H1 (cell line): ENCODE results near the gene LPO. TPM values are rescaled to one million over a fixed set of nuclear protein-coding genes. Genes with fewer than 3 reads are reported as not detected.

ENCODE experiments used
- CTCF ChIA-PET: fragments of 300-600 bp; sonication (Branson Sonifier 250); formaldehyde crosslinking; loops from one replicate; lab custom pipeline; 2021; ENCODE audit not compliant: partially characterized antibody; lab: Charles Lee
- POLR2A ChIA-PET: fragments of 300-600 bp; sonication (Branson Sonifier 250); formaldehyde crosslinking; loops from one replicate; lab custom pipeline; 2021; ENCODE audit warnings: inconsistent platforms; ENCODE audit not compliant: partially characterized antibody; lab: Charles Lee
- DNase-seq, 2 experiments: peaks; one replicate each; pipeline versions ENCODE4 v3.0.0 to v3.0.0-alpha.2; 2010 to 2022; ENCODE audit warnings: low spot score in 2 of 2, low read depth in 1 of 2, mixed read lengths in 1 of 2
- FAIRE-seq: peaks from 2 replicates; lab custom pipeline; 2011; peaks lifted over from hg19 to GRCh38; lab: Jason Lieb, UNC
- H2AFZ ChIP-seq: 2 replicates; pipeline ENCODE4 v1.8.1; 2012; ENCODE audit warnings: low read length, inconsistent platforms
- H2AK5ac ChIP-seq: 2 replicates; pipeline ENCODE4 v1.6.1; 2013; ENCODE audit warnings: low read depth, low read length
- H2BK120ac ChIP-seq: replicated peaks from 2 replicates; pipeline ENCODE3; 2013; ENCODE audit warnings: low read depth, low read length, inconsistent platforms
- H2BK12ac ChIP-seq: 2 replicates; pipeline ENCODE4 v1.6.1; 2013; ENCODE audit warnings: low read depth, low read length
- H2BK15ac ChIP-seq: 2 replicates; pipeline ENCODE4 v1.6.1; 2013; ENCODE audit warnings: low read length
- H2BK20ac ChIP-seq: 2 replicates; pipeline ENCODE4 v1.6.1; 2013; ENCODE audit warnings: low read length
- H2BK5ac ChIP-seq: 2 replicates; pipeline ENCODE4 v1.6.1; 2013; ENCODE audit warnings: low read depth, low read length
- H3K14ac ChIP-seq: 2 replicates; pipeline ENCODE4 v1.6.1; 2013; ENCODE audit warnings: inconsistent platforms; ENCODE audit not compliant: insufficient read length
- H3K18ac ChIP-seq: 2 replicates; pipeline ENCODE4 v1.6.1; 2013; ENCODE audit warnings: low read length; ENCODE audit errors: extremely low read depth
- H3K23ac ChIP-seq: 2 replicates; pipeline ENCODE4 v1.6.1; 2013; ENCODE audit warnings: inconsistent platforms; ENCODE audit not compliant: insufficient read length
- H3K23me2 ChIP-seq: 2 replicates; pipeline ENCODE4 v1.6.1; 2013; ENCODE audit warnings: low read depth, low read length
- H3K27ac ChIP-seq: 2 replicates; pipeline ENCODE4 v1.6.1; 2011; ENCODE audit warnings: low read depth, low read length, inconsistent platforms
- H3K27me3 ChIP-seq, 4 experiments: replicated peaks in 1 of 4; 1 replicate in 1 of 4; 2 replicates in 3 of 4; pipeline versions ENCODE4 v1.6.1 to v1.8.1; 2011 to 2013; ENCODE audit warnings: low read length in 3 of 4, mild to moderate bottlenecking in 3 of 4, inconsistent platforms in 2 of 4, mixed read lengths in 2 of 4, moderate library complexity in 1 of 4; ENCODE audit not compliant: control insufficient read depth in 3 of 4, insufficient read depth in 3 of 4; ENCODE audit errors: extremely low read depth in 1 of 4
- H3K36me3 ChIP-seq, 4 experiments: 2 replicates each; pipeline versions ENCODE4 v1.6.1 to v1.8.1; 2011 to 2013; ENCODE audit warnings: mild to moderate bottlenecking in 4 of 4, low read length in 3 of 4, moderate library complexity in 2 of 4, control low read depth in 1 of 4, inconsistent platforms in 1 of 4; ENCODE audit not compliant: insufficient read depth in 4 of 4, control insufficient read depth in 2 of 4
- H3K4ac ChIP-seq: replicated peaks from 2 replicates; pipeline ENCODE3; 2013; ENCODE audit warnings: low read length, low read depth, mixed read lengths, inconsistent platforms; ENCODE audit not compliant: insufficient read length
- H3K4me1 ChIP-seq, 4 experiments: replicated peaks in 1 of 4; 1 replicate in 1 of 4; 2 replicates in 3 of 4; pipeline versions ENCODE4 v1.6.1 to v1.8.1; 2011 to 2013; ENCODE audit warnings: low read length in 3 of 4, inconsistent platforms in 2 of 4, mixed read lengths in 1 of 4; ENCODE audit not compliant: insufficient read depth in 4 of 4, control insufficient read depth in 3 of 4
- H3K4me2 ChIP-seq, 2 experiments: 2 replicates each; pipeline versions ENCODE4 v1.6.1 to v1.8.1; 2011 to 2013; ENCODE audit warnings: low read depth in 2 of 2, low read length in 2 of 2, control low read depth in 1 of 2, inconsistent platforms in 1 of 2, mild to moderate bottlenecking in 1 of 2; ENCODE audit not compliant: insufficient read depth in 1 of 2
- H3K4me3 ChIP-seq, 4 experiments: fragments of 200-600, 300-600 bp in 1 of 4; sonication (generic), shearing (Covaris generic), sonication (Bioruptor Twin) in 1 of 4; 2 replicates each; pipeline versions ENCODE4 v1.5.1 to v1.8.1; 2011 to 2016; ENCODE audit warnings: low read length in 4 of 4, low read depth in 3 of 4, control low read depth in 2 of 4, inconsistent platforms in 2 of 4, mild to moderate bottlenecking in 2 of 4, mixed read lengths in 1 of 4, moderate library complexity in 1 of 4; ENCODE audit not compliant: insufficient read depth in 2 of 4; ENCODE audit errors: extremely low read depth in 1 of 4
- H3K56ac ChIP-seq: replicated peaks from 2 replicates; pipeline ENCODE3; 2013; ENCODE audit warnings: low read depth, mild to moderate bottlenecking, mixed read lengths, low read length, inconsistent platforms; ENCODE audit not compliant: insufficient read length
- H3K79me1 ChIP-seq: 2 replicates; pipeline ENCODE4 v1.6.1; 2013; ENCODE audit warnings: low read depth, low read length, control low read depth
- H3K79me2 ChIP-seq, 2 experiments: 2 replicates each; pipeline versions ENCODE4 v1.6.1 to v1.8.1; 2012 to 2013; ENCODE audit warnings: low read length in 2 of 2, mild to moderate bottlenecking in 2 of 2, inconsistent platforms in 1 of 2; ENCODE audit not compliant: insufficient read depth in 2 of 2, control insufficient read depth in 1 of 2
- H3K9ac ChIP-seq, 4 experiments: replicated peaks in 1 of 4; 1 replicate in 1 of 4; 2 replicates in 3 of 4; pipeline versions ENCODE4 v1.6.1 to v1.8.1; 2011 to 2013; ENCODE audit warnings: low read depth in 3 of 4, low read length in 3 of 4, control low read depth in 2 of 4, mild to moderate bottlenecking in 2 of 4, moderate library complexity in 2 of 4, inconsistent platforms in 1 of 4; ENCODE audit errors: extremely low read depth in 1 of 4
- H3K9me3 ChIP-seq, 2 experiments: 2 replicates each; pipeline versions ENCODE4 v1.6.1 to v1.8.1; 2012 to 2013; ENCODE audit warnings: mild to moderate bottlenecking in 2 of 2, moderate library complexity in 2 of 2, control low read depth in 1 of 2, inconsistent platforms in 1 of 2, low read depth in 1 of 2, low read length in 1 of 2, mixed read lengths in 1 of 2; ENCODE audit not compliant: insufficient read depth in 2 of 2
- H4K20me1 ChIP-seq, 2 experiments: replicated peaks in 1 of 2; 2 replicates each; pipeline versions ENCODE3 to v1.8.1; 2011 to 2013; ENCODE audit warnings: inconsistent platforms in 2 of 2, low read length in 2 of 2, mild to moderate bottlenecking in 1 of 2; ENCODE audit not compliant: insufficient read depth in 2 of 2, control insufficient read depth in 1 of 2
- H4K5ac ChIP-seq: 2 replicates; pipeline ENCODE4 v1.6.1; 2013; ENCODE audit warnings: low read length, low read depth, mixed read lengths, inconsistent platforms; ENCODE audit not compliant: insufficient read length
- H4K8ac ChIP-seq: 2 replicates; pipeline ENCODE4 v1.8.0; 2013; ENCODE audit warnings: mild to moderate bottlenecking, moderate library complexity, low read length, inconsistent platforms; ENCODE audit not compliant: insufficient read depth; ENCODE audit errors: extremely low read depth
- H4K91ac ChIP-seq: replicated peaks from 2 replicates; pipeline ENCODE3; 2013; ENCODE audit warnings: low read length, mixed read lengths, inconsistent platforms; ENCODE audit not compliant: insufficient read length
- SUZ12 ChIP-seq: fragments of 200-600 bp; sonication (generic); IDR thresholded peaks from 2 replicates; pipeline ENCODE4 v1.6.1; 2012; ENCODE audit warnings: mild to moderate bottlenecking, inconsistent platforms, low read length, moderate library complexity, mixed read lengths
- YY1 ChIP-seq: IDR thresholded peaks from 2 replicates; pipeline ENCODE4 v1.6.1; 2011; ENCODE audit warnings: low read depth, mild to moderate bottlenecking, low read length
- WGBS, 2 experiments: shearing (Covaris generic) in 1 of 2; methylation state at CpG; one replicate each; pipeline versions ENCODE4 v1.1.6 to v1.1.7; 2013 to 2015; ENCODE audit warnings: low lambda C conversion rate in 2 of 2, mixed read lengths in 2 of 2, inconsistent platforms in 1 of 2, low coverage in 1 of 2, missing lambda C conversion rate in 1 of 2; ENCODE audit not compliant: insufficient replicate concordance in 2 of 2, insufficient coverage in 1 of 2, insufficient read length in 1 of 2; ENCODE audit errors: extremely low coverage in 1 of 2, missing lambda C conversion rate in 1 of 2; 5-methylcytosine and 5-hydroxymethylcytosine counted together
- polyA plus RNA-seq, 7 experiments: library from polyadenylated mRNA; depleted of rRNA in 3 of 7; stranded (reverse) in 5 of 7; unstranded in 2 of 7; fragments of >200 nt in 5 of 7; fragments of 200-250 nt in 2 of 7; gene quantifications; 1 replicate in 5 of 7; 2 replicates in 1 of 7; 4 replicates in 1 of 7; pipeline versions ENCODE4 v1.2.1 to v1.2.3, GENCODE V29; 2011 to 2013; ENCODE audit warnings: missing spikeins in 2 of 7, mixed read lengths in 2 of 7
- total RNA-seq: library from RNA; stranded (reverse); fragmentation: NEBNext Ultra II Directional; extraction: Animal tissue kit (Norgen Biotek cat#: 25700); gene quantifications from 2 replicates; pipeline ENCODE4 v1.2.1, GENCODE V29; 2021

The LPO gene
- total and polyA plus RNA-seq, 2 of the 8 experiments (the other 6 are each of a cell fraction or from before 2014, with no cell fraction given): 0.38 to 0.52 TPM

GRCh38 chr17:58248955-58249269 is 10.5 kb downstream of the LPO start:
- 0 out of 2 replicates have a peak overlapping the region, but pooled peaks have one; percentile 65 for H2AFZ ChIP-seq
- no peak overlapping the region for H3K56ac ChIP-seq
- ChIA-PET POLR2A (interaction anchor here (1.3 kb wide), 2 partner anchors 12 to 64 kb away, joined by 3 to 6 read pairs; no protein-coding TSS in a partner anchor), CTCF (interaction anchor here (0.6 to 5.4 kb wide), 17 partner anchors 9 to 208 kb away, joined by 3 to 55 read pairs (median 5); partner anchors contain the start of gene LPO)
- peak overlapping the region; percentile 28 to 56 (median 36); a peak in 5 of 8 replicates for H3K4me3 ChIP-seq
- no peak for FAIRE-seq
- H3K4me1 ChIP-seq: peaks cover 0 to 4% (median 1%) of the 10 kb centered on the region in 4 experiments; a peak in 4 of 7 replicates
- H2BK12ac ChIP-seq: peak overlapping the region; percentile 94; the same call in 1 of the 2 replicates
- 37% methylated on average over 10 of the region's 10 CpGs; no CpG with 5 or more reads in 1 of the 2 experiments for WGBS, 2 experiments
- no peak overlapping the region for H3K4ac ChIP-seq
- no peak for DNase-seq
- H2BK120ac ChIP-seq: no peak overlapping the region
- no peak overlapping the region for H3K18ac ChIP-seq
- H3K9me3 ChIP-seq: peaks cover 8% of the 10 kb centered on the region in 2 experiments; a peak in 3 of 4 replicates
- peak overlapping the region; percentile 71 to 96 for H3K4me2 ChIP-seq
- H3K23ac ChIP-seq: no peak overlapping the region
- H3K27me3 ChIP-seq: peaks cover 36 to 65% (median 48%) of the 10 kb centered on the region in 4 experiments
- H2BK5ac ChIP-seq: no peak overlapping the region; the same call in 1 of the 2 replicates
- H3K36me3 ChIP-seq: no peaks in the 10 kb centered on the region
- no peak overlapping the region for H2BK15ac ChIP-seq
- H3K14ac ChIP-seq: no peak overlapping the region
- no peak overlapping the region for H4K5ac ChIP-seq
- H3K79me2 ChIP-seq: no peaks in the 10 kb centered on the region
- no peaks in the 10 kb centered on the region for H3K79me1 ChIP-seq
- H4K91ac ChIP-seq: peak overlapping the region; percentile 52
- H4K8ac ChIP-seq: no peak overlapping the region; the same call in 1 of the 2 replicates
- no peak overlapping the region for H2AK5ac ChIP-seq
- peak; percentile 81 for TF ChIP-seq SUZ12
- no peak for TF ChIP-seq YY1
- no peak overlapping the region for H2BK20ac ChIP-seq
- H4K20me1 ChIP-seq: no peaks in the 10 kb centered on the region
- H3K27ac ChIP-seq: no peak overlapping the region
- no peak overlapping the region; a peak in 1 of 7 replicates for H3K9ac ChIP-seq
- peaks cover 5% of the 10 kb centered on the region; the same call in 1 of the 2 replicates for H3K23me2 ChIP-seq
